GM18508 (cell line): ENCODE results near the gene IL3RA.

Experiments
- ATAC-seq: cut with Tn5 transposase; IDR thresholded peaks from one replicate; pipeline ENCODE4 v1.9.1; 2021; ENCODE audit warnings: moderate number of reproducible peaks; ENCODE audit not compliant: insufficient read depth, unreplicated experiment

IL3RA gene

DNA sequence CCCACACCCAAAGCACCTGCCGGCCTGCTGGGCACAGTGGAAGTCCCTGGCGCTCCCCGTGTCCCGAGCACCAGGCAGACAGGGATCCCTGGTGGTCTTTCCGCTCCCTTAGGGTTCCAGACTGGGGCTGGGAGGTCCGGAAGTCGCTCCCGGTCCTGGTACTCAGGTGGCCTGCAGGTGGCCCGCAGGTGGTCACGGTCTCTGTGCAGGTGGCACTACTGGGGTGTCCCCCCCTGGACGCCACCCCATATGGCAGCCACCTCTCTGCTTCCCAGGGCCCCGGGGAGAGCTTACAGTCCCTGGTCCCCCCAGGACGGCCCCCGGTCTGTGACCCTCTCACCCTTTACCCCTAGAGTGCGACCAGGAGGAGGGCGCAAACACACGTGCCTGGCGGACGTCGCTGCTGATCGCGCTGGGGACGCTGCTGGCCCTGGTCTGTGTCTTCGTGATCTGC lies 41.7 kb downstream of the IL3RA start:
- no peak for ATAC-seq

DNA sequence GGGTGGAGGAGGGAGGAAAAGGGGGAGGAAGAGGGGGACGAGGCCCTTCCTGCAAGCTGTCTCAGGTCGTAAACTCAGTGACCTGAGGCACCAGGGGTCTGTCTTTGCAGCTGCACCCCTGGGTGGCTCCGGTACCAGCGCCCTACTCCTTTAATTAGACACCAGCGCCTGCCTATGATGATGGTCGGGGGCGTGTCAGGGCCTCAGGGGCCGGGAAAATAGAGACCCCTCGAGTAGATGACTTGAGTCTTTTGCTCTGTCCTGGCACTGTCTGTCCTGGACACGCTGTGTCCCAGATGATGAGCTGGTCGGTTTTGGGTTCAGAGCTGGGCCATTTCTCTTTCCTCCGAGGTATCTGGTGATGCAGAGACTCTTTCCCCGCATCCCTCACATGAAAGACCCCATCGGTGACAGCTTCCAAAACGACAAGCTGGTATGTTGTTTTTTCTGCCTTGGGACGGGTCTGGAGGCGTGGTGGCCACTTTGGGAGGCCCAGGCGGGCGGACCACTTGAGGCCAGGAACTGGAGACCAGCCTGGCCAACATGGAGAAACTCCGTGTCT lies 44.2 kb downstream of the IL3RA start:
- ATAC-seq = no peak

DNA sequence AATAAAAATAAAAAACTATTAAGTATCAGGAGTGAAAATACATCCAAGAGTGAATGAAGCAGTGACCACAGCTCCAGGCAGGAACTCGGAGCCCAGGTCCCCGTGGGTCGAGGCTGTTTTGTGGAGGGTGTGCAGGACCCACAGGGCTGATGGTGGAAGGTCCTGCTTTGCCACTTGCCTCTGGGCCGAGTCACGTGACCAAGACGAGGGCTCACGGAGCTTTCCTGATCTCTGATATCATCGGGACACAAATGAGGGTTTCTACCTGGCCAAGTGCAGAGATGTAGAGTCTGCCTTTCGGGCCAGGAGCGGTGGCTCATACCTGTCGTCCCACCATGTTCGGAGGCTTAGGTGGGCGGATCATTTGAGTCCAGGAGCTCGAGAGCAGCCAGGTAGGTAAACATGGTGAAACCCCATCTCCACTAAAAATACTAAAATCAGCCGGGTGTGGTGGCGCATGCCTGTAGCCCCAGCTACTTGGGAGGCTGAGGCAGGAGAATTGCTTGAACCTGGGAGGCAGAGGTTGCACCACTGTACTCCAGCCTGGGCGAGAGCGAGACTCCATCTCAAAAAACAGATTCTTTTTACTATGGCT lies 48.2 kb downstream of the IL3RA start:
- ATAC-seq = no peak

- ATAC-seq = no peak
Measured at GRCh38 chrX:1385253-1386223, 49.0 kb downstream of the IL3RA start.

DNA sequence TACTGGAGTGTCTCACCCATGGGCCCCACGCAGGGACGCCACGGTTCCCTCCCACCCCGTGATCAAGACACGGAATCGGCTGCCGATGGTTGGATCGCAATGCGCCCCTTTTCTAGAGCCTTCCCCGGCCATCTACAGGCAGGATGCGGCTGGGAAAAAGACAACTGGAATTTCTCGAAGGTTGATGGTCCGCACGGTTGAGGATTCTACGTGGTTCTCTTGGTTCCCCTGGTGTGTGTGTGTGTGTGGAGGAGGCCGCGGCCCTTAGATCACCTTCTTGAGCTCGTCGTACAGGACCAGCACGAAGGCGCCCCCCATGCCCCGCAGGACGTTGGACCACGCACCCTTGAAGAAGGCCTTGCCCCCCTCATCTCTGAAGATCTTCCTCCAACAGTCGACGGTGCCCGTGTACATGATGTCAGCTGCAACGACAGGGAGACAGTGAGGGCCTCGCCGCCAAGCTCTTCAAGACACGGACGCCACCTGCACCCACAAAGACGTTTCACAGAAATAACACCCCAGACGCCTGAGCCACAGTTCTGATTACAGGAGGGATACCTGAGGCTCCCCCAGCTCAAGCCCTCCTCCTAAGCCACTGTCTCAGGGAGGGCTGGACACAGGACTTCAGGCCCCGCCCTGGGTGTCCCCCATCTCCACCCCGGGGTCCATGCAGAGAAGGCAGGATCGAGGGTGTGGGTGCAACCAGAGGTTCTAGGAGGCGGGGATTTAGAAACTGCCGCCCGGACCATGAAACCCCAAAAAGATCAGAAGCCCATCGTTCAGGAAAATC lies 49.9 kb downstream of the IL3RA start:
- no peak for ATAC-seq

GRCh38 chrX:1387141-1387776 lies 50.7 kb downstream of the IL3RA start:
- ATAC-seq = no peak

DNA sequence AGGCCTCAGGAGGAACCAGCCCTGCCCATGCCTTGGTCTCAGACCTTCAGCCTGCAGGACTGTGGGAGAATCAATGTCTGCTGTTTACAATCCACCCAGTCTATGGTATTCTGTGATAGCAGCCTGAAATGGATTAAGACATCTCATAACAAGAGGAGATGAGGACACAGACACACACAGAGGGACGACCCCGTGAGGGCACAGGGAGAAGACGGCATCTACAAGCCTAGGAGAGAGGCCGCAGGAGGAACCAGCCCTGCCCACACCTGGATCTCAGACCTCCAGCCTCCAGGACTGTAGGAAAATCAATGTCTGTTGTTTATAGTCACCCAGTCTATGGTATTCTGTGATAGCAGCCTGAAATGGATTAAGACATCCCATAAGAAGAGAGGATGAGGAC lies 52.1 kb downstream of the IL3RA start:
- ATAC-seq = no peak

DNA sequence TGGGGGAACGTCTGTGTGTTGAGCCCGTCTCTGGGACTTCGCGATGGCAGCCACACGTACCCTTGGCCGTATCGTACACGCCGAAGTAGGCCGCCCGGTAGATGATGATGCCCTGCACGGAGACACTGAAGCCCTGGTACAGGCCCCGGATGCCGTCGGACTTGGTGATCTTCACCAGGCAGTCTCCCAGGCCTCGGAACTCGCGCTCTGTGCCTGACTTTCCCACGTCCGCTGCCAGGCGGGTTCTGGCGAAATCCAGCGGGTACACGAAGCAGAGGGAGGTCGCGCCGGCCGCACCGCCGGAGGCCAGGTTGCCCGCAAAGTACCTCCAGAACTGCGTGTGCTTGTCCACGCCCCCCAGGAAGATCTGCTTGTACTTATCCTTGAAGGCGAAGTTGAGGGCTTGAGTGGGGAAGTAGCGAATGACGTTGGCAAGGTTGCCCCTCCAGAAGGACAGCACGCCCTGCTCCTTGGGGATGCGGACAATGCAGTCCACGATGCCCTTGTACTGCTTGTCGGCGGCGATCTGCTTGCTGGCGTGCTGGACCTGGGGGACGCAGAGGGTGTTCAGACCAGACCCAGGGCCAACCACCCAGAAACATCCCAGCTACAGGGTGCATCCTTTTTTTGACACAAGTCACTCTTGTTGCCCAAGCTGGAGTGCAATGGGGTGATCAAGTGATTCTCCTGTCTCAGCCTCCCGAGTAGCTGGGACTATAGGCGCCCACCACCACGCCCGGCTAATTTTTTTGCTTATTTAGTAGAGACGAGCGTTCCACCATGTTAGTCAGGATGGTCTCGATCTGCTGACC lies 52.8 kb downstream of the IL3RA start:
- no peak for ATAC-seq

DNA sequence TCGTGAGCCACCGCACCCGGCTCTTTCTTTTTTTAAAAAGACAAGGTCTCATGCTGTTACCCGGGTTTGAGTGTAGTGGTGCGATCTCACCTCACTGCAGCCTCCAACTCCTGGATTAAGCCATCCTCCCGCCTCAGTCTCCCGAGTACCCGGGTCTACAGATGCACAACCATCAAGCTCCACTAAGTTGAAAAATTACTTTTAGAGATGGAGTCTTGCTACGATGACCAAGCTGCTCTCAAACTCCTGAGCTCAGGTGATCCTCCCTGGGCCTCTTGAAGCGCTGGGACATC lies 53.4 kb downstream of the IL3RA start:
- no peak for ATAC-seq

GRCh38 chrX:1390621-1391369 lies 54.2 kb downstream of the IL3RA start:
- no peak for ATAC-seq

DNA sequence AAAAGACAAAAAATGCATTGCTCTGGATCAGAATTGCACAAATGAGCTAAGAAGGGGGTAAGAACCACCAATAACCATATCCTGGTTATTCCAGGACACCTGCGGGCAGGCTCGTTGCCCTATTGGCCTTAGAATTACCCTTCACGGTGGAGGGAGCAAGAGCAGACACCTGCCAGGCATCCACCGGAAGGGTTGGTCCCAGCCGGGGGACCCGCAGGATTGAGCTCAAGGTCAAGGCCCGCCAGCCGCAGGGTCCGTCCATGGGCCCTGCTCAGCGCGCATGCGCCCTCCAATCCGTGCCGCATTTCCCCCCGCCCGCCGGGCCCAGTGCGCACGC lies 54.8 kb downstream of the IL3RA start:
- ATAC-seq = peak; percentile 20

GRCh38 chrX:1391707-1392375 lies 55.3 kb downstream of the IL3RA start, which contains the start of gene SLC25A6:
Gene SLC25A6 (minus strand): TSS chrX:1392113. CDS start chrX:1392009, 104 bp downstream.
- ATAC-seq = peak; percentile 88

- ATAC-seq = no peak
Measured at GRCh38 chrX:1392376-1393068, 55.9 kb downstream of the IL3RA start.

DNA sequence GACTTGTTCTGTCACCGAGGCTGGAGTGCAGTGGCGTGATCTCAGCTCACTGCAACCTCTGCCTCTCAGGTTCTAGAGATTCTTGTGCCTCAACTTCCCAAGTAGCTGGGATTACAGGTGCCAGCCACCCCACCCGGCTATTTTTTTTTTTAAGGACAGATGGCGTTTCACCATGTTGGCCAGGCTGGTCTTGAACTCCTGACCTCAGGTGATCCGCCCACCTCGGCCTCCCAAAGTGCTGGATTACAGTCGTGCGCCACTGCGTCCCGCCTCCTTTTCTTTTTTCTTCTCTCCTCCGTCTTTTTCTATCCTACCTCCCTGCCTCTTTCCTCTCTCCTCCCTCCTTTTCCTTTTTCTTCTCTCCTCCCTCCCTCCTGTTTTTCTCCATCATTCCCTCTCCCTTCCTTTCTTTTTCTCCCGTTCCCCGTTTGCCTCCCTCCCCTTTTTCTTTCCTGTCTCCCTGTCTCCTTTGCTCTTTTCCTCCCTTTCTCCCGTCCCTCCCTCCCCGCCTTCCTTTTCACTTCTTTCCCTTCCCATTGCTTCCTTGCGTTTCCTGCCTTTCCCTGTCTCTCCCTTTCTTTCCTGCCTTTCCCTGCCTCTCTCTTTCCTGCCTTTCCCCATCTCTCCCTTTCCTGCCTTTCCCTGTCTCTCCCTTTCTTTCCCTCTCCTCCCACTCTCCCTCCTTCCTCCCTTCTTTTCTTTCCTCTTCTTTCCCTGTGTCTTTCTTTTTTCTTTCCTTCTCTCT lies 57.5 kb downstream of the IL3RA start:
- ATAC-seq = no peak

DNA sequence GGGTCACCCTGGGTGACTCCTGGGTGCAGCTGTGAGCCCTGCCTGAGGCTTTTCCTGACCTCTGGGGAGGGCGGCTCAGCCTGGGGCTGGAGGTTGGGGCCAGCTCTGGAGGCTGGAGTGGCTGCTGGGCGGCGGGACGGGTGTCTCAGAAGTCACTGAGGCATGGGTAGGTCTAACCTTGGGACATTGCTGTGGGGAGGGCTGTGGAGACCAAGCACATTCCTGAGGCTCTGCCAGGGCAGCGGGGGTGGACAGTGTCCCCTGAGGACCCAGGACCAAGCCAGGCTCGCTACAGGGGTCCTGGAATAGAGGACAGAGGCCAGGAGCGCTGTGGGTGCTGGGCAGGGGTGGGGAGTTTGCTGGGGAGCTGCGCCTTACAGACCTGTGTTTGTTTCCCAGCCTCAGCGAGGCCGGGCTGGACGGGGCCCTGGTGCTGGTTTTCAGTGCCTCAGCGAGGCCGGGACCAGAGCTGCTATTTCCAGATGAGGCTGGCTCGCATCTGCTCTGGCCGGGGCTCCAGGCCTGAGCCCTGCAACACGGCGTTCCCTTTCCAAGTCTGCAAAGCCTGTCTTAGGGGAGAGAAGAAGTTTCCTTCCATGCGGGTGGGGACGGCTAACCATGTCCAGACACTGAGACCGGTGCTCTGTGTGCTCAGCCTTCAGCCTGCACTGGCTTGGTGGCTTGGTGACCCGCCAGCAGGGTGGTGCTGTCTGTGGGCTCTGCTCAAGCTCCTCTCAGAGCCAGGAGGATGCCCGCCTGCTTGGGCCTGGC lies 58.3 kb downstream of the IL3RA start:
- ATAC-seq = no peak

DNA sequence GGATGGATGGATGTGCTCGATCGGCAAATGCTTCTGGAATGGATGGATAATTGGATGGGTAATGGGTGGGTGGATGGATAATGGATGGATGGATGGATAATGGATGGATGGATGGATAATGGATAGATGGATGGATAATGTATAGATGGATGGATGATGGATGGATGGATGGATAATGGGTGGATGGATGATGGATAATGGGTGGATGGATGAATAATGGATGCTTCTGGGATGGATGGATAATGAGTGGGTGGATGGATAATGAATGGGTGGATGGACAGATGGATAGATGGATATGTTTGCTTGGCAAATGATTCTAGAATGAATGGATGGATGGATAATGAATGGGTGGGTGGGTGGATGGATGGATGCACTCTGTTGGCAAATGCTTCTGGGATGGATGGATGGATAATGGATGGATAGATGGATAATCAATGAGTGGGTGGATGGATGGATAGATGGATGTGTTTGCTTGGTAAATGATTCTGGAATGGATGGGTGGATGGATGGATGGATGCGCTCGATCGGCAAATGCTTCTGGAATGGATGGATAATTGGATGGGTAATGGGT lies 59.1 kb downstream of the IL3RA start:
- no peak for ATAC-seq
